Measurements from ENCODE around the gene ZNF322.

The ZNF322 gene

DNA sequence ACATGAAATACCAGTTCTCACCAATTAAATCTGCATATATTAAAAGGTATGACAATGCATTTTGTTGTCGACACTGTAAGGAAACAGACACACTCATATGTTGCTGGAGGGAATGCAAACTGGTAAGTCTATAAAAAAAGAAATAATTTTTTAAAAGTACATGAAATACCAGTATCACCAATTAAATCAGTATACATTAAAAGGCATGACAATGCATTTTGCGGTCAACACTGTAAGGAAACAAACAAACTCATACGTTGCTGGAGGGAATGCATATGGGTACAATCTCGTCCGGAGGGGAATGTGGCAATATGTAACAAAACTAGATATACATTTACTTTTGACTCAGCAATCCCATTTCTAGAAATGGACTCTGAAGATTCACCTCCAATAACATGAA is 6.5 kb downstream of the ZNF322 start:
- no peak overlapping the region for H3K27ac ChIP-seq
- TF ChIP-seq, protein P1, sequence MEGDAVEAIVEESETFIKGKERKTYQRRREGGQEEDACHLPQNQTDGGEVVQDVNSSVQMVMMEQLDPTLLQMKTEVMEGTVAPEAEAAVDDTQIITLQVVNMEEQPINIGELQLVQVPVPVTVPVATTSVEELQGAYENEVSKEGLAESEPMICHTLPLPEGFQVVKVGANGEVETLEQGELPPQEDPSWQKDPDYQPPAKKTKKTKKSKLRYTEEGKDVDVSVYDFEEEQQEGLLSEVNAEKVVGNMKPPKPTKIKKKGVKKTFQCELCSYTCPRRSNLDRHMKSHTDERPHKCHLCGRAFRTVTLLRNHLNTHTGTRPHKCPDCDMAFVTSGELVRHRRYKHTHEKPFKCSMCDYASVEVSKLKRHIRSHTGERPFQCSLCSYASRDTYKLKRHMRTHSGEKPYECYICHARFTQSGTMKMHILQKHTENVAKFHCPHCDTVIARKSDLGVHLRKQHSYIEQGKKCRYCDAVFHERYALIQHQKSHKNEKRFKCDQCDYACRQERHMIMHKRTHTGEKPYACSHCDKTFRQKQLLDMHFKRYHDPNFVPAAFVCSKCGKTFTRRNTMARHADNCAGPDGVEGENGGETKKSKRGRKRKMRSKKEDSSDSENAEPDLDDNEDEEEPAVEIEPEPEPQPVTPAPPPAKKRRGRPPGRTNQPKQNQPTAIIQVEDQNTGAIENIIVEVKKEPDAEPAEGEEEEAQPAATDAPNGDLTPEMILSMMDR (IDR thresholded peaks at IDR 0.05): no peak
- no peak for TF ChIP-seq ZFX (IDR thresholded peaks at IDR 0.05; ENCODE audit: borderline replicate concordance)

DNA sequence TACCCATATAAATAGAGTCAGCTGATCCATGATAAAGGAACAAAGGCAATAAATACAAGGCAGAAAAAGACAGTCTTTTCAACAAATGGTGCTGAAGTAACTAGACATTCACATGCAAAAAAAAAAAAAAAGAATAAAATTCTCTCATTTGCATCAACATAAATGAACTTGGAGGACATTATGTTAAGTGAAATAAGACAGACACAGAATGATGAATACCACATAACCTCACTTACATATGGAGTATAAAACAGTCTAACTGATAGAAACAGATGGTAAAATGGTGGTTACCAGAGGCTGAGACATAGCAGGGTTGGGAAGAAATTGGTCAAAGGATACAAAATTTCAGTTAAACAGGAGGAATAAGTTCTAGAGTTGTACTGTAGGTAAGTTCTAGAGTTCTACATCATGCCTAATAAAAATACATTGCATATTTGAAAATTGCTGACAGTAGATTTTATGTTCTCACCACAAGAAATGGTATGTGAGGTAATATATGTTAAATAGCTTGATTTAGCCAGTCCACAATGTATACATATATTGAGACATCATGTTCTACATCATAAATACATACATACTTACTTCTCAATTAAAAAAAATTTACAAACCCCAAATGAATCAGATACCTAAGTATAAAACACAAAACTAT is 8.3 kb downstream of the ZNF322 start:
- TF ChIP-seq ZFX (IDR thresholded peaks at IDR 0.05; ENCODE audit: borderline replicate concordance): no peak
- TF ChIP-seq, protein P1 (IDR thresholded peaks at IDR 0.05): no peak

DNA sequence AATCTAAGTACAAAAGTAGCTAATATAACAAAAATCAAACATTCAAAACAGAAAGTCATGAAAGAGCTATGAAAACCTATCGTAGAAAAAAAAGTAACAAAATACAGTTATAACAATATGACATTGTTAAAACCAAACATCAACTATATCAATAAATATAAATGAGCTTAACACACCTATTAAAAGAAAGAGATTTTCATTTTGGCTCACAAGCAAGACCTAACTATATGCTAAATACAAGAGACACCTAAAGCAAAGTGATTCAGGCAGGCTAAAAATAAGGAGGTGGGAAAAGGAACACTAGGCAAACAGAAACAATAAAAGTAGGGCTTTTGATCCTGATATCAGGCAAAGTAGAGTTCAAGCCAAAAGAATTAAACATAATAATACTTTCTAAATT is 13.5 kb downstream of the ZNF322 start:
- TF ChIP-seq, protein P1 (IDR thresholded peaks at IDR 0.05): no peak
- TF ChIP-seq ZFX (IDR thresholded peaks at IDR 0.05; ENCODE audit: borderline replicate concordance): no peak
- no peak overlapping the region for H3K27ac ChIP-seq

More for the DNA sequence above, 8.3 kb downstream of the ZNF322 start:
- no peak overlapping the region for H3K27ac ChIP-seq

DNA sequence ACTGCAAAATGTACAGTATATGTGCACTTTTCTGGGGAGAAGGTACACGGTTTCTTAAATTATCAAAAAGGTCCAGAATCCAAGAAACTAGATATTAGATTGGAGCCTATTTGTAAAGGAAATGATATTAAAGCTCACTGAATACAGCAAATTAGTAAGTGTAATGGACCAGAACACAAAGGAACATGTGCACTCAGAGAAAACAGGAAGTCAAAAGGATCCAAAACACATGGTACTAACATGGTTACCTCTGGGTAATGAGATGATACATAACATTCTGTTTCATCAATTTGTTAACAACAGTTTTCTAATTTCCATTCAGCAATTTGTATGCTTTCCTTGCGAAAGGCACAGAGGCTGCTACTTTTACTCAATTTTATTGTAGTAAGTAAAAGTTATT is 18.7 kb downstream of the ZNF322 start:
- H3K27ac ChIP-seq: no peak overlapping the region
- TF ChIP-seq, protein P1 (IDR thresholded peaks at IDR 0.05): no peak
- no peak for TF ChIP-seq ZFX (IDR thresholded peaks at IDR 0.05; ENCODE audit: borderline replicate concordance)

DNA sequence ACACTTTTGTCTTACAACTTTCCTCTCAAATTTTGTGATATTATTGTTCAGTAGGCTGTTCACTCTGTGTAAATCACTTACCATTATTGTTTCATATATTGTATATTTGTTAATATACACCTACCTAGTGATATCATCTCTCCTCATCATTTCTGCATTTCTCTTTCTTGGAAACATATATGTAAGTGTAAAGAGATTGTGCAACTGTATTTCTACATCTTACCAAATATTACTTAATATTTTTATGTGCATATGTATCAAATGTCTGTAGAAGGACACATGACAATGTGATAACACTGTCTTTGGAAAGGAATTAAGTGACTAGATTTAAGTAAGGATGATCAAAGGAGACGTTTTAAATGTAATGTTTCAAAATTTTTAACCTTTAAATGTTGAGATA is 30.2 kb downstream of the ZNF322 start:
- H3K27ac ChIP-seq: no peak overlapping the region

DNA sequence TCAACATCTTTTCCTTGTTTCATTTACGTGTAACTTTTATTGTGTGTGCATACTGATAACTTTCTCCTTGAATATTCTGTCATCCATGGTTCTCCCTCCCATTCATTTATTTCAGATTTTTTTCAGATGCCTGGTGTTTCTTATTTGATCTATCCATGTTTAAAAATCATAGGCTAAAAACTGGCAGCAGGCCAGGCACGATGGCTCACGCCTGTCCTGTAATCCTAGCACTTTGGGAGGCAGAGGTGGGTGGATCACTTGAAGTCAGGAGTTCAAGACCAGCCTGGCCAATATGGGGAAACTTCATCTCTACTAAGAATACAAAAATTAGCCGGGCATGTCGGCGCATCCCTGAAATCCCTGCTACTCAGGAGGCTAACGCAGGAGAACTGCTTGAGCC is 31.7 kb downstream of the ZNF322 start:
- TF ChIP-seq, protein P1 (IDR thresholded peaks at IDR 0.05): no peak
- TF ChIP-seq ZFX (IDR thresholded peaks at IDR 0.05; ENCODE audit: borderline replicate concordance): no peak
- H3K27ac ChIP-seq: no peak overlapping the region

More for the DNA sequence above, 30.2 kb downstream of the ZNF322 start:
- TF ChIP-seq ZFX (IDR thresholded peaks at IDR 0.05; ENCODE audit: borderline replicate concordance): no peak
- TF ChIP-seq, protein P1 (IDR thresholded peaks at IDR 0.05): no peak

DNA sequence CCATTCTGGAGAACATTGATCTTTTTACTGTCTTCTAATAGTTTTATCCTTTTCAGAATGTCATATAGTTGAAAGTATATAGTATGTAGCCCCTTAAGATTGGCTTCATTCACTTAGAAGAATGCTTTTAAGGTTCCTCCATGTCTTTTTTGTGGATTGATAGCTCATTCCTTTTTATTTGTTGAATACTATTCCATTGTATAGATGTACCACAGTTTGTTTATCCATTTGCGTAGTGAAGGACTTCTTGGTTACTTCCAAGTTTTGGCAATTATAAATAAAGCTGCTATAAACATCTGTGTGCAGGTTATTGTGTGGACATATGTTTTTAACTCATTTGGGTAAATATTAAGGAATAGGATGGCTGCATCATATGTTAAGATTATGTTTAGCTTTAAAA is 35.0 kb downstream of the ZNF322 start:
- H3K27ac ChIP-seq: no peak overlapping the region
- TF ChIP-seq, protein P1 (IDR thresholded peaks at IDR 0.05): no peak
- no peak for TF ChIP-seq ZFX (IDR thresholded peaks at IDR 0.05; ENCODE audit: borderline replicate concordance)

Measured in 22Rv1 (cell line).